NOMO-1 (cell line): Measurements from ENCODE around the gene UPF1.

Experiments used
- DNase-seq, 2 experiments: peaks; one replicate each; lab custom pipeline; 2025; ENCODE audit not compliant: unreplicated experiment in 2 of 2; lab: John Stamatoyannopoulos, UW

UPF1 gene

GRCh38 chr19:18868380-18869022 lies 36.7 kb downstream of the UPF1 start:
- no peak for DNase-seq

- DNase-seq, result no peak
These were observed 37.4 kb downstream of the UPF1 start for GRCh38 chr19:18869023-18869618.

DNA sequence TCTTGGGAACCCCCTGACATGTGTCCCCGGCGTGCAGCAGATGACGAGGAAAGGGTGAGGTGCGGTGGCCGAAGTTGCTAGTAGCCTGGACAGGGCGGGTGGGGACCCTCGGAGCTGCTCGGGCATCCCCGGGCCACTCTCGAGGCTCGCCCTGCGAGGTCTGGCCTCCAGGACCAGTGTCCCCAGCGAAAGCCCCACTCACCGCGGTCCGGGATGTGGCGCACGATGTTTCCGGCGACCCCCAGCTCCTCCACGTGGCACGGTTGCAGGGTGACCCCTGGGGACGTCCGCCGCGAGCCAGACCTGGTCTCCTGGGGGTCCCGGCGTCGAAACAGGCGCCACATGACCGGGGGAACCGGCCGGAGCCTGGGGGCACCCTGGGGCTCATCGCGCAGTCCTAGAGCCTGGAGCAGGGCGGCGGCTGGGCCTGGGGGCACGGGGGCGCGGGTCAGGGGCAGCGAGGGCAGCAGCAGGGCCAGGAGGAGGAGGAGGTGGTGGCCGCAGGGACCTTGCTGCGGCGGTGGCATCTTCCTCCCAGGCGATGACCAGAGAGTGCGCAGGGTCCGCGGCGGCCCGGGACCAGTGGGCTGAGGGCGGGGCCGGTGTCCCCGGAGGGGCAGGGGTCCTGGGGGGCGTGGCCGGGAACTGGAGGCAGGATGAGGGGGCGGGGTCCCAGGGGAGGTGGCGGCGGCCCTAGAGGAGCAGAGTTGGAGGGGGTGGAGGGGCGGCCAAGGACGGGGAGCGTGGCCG lies 38.2 kb downstream of the UPF1 start:
- no peak for DNase-seq

DNA sequence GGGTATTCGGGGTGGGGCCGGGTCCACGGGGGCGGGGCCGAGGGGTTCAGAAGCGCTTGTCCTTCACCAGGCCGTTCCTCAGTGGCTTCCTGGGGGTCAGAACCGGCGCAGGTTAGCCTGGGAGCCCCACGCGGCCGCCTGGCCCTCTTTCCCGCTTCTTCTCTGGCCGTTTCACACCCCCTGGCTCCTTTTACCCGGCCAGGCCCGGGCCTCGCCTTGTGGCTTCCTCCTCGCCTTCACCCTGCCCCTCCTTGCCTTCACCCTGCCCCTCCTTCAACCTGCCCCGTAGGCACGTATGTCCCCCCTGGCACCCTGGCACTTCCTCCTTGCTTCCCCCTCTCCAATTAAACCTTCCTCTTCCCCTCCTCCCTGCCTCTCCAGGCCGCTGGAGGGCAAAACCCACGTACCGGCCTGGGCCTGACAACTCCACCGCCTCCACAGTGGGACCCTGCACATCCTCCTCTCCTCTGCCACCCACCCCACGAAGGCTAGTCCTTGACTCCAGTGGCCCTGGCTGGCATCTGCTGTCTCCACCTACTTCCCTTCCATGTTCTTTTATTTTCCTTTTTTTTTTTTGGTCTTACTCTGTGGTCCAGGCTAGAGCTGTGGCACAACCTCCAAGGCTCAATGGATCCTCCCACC lies 38.9 kb downstream of the UPF1 start:
- no peak for DNase-seq

DNA sequence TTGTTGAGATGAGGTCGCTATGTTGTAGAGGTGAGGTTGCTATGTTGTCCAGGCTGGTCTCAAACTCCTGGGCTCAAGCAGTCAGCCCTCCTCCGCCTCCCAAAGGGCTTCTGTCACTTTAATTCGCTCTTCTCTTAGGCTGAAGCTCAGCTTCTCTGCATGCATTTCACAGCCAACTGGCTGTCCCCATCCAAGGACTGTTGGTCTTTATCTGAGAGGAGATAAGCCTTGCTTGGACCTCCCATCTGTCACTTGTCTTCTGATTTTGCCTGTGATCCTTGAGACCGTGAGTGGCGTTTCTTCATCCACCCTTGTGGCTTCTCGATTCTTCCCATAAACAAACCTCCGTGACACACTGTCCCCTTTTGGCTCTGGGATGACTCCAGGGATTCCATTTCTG lies 39.8 kb downstream of the UPF1 start:
- no peak for DNase-seq

- DNase-seq, result no peak
These were observed 44.0 kb downstream of the UPF1 start for GRCh38 chr19:18875726-18876125.

DNA sequence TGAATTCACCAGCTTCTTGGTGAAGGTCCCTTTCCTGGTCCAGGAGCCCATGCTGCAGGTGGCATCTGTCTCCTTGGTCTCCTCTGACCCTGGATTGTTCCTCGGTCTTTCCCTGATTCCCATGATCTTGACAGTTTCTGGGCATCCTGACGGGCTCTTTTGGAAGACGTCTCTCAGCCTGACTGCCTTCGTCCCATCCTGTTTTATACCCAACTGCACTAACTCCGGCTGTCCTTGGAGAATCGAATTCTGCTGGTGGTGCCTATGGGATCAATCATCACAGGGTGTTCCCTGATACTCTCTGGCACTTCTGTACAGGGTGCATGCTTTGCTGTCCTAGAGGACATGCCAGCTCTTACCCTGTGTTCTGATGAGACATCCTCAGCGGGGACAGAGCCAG lies 45.1 kb downstream of the UPF1 start:
- DNase-seq, result no peak

DNA sequence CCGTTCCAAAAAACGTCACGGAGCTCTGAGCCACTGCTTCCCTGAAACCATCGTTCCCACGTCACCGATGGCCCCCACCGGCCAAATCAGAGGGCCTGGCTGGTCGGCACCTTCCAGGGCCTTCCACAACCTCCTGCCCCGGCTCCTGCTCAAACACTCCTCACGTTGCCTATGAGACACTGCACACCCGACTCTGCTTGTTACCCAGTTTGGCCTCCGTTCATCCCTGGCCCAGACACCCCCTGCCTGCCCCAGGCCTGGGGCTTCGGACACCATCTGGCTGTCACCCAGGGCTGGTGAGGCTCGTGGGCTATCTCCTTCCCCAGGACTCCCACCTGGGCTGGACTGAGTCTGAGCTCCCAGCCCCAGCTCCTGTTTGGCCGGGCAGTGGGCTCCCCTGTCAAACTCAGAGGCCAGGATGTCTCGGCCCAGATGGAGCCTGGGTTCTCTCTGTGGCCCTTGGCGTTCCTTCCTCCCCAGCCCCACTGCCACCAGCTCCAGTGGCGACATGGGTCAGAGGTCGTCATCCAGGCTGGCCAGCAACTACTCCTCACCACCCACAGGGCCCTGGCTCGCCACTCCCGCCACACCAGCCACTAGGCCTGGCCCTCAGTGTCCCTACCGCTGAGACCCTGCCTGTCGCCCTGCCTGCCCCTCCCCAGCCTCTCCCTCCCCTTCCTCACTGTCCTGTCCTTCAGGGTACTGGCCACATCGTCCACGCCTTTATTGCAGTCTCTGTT lies 46.5 kb downstream of the UPF1 start:
- DNase-seq, result no peak

DNA sequence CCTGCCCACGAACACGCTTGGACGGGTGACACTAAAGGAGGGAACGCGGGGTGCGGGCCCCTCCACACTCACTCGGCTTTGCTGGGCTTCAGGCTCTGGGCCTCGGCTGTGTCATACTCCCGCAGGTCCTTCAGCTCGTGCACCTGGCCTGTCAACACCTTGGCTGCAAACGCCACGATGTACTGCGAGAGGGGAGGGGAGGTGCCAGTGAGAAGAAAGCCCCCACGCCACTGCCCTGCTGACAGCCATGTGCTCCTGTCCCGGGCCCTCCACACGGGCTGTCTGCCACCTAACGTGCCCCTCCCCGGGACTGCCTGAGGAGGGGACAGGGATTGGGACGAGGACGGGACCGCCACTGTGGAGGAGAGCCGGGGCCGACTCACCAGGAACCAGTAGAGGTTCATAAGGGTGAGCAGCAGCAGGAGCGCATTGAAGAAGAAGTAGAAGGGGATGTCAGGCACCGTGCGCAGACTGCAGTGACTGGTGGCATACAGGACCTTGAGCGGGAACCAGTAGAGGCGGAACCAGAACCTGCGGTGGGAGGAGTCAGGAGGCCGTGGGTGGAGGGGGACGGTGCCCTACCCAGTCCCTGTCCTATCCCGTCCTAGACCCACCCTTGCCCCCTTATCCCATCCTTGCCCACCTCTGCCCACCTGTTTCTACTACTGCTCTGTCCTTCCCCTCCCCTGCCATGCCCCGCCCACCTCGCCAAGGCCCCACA lies 47.3 kb downstream of the UPF1 start:
- no peak for DNase-seq

DNA sequence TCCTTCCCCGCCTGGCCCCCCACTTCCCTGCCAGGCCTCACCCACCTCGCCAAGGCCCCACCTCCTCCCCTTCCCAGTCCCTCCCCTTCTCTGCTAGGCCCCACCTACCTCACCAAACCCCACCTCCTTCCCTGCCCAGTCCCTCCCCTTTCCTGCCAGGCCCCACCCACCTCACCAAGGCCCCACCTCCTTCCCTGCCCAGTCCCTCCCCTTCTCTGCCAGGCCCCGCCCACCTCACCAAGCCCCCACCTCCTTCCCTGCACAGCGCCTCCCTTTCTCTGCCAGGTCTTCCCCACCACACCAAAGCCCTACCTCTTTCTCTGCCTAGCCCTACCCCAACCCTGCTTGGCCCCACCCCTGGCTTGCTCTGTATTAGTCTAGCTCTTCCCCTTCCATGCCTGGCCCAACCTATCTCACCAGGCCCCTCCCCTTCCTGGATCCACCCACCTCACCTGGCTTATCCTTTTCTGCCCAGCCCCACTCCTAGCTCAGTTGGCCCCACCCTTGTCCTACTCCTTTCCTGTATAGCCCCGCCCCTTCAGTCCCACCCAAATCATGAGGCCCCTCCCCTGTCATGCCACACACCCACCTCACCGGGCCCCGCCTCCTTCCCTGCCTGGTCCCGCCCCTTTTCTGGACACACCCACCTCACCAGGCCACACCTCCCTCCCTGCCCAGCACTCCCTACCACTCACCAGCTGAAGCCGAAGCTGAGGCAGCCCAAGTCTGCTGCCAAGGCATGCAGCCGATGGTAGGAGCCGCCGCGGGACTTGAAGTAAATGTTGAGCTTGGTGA lies 48.0 kb downstream of the UPF1 start:
- no peak for DNase-seq

DNA sequence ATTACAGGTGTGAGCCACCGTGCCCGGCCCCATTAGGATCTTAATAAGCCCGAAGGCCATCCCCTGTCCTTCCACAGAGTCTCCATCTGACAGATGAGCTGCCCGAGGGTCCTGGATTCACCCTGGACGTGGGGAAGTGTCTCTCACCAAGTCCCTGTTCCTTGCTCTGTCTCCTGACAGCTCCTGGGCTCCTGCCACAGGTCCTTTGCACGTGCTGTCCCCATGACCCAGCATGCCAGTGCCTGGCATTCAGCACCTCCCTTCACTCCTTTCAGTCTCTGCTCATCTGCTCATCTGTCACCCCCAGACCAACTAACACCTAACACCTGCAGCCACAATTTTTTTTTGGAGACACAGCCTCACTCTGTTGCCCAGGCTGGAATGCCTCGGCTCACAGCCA lies 49.7 kb downstream of the UPF1 start:
- no peak for DNase-seq

DNA sequence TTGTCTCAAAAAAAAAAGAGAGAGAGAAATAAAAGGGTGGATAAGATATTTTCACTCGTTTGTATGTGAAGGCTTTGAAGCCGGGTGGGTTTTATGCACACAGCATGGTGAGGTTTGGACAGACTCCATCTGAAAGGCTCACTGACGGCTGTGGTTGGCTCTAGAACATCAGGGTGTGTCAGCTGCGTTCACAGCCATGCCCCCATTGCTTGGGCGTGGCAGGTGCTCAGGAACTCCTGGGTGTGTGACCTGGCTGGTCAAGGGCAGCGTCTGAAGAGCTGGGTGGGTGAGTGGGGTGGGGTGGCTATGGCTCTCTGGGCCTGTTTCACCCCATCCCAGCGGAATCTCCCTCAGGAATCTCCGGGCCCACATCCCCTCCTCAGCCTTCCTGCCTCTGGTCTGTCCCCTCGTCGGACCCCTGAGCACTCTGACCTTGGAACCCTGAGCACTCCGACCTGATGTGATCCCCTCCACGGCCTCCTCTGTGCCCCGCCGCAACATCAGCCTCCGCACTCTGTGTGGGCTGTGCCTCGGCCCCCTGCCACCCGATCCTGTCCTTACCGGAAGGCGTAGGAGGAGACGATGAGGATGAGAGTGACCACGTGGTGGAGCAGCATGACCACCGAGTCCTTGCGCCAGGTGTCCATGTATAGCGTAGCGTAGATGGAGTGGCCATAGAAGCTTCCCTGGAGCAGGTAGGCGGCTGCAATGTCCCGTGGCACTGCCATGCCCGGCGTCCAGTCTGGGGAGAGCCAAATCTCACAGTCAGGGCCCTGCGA lies 52.0 kb downstream of the UPF1 start:
- no peak for DNase-seq

DNA sequence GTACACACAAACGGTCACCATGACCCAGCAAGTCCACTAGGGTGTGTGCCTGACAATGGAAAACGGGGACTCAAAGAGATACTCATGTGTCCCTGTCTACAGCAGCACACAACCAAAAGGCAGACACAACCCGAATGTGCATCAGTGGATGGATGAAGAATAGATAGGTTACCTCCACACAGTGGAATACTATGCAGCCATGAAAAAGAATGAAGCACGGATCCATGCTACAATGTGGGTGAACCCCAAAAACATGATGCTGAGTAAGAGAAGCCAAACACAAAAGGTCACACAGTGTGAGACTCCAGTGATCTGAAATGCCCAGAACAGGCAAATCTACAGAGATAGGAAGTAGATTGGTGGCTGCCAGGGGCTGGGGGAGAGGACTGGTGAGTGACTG lies 55.2 kb downstream of the UPF1 start:
- DNase-seq, result no peak

DNA sequence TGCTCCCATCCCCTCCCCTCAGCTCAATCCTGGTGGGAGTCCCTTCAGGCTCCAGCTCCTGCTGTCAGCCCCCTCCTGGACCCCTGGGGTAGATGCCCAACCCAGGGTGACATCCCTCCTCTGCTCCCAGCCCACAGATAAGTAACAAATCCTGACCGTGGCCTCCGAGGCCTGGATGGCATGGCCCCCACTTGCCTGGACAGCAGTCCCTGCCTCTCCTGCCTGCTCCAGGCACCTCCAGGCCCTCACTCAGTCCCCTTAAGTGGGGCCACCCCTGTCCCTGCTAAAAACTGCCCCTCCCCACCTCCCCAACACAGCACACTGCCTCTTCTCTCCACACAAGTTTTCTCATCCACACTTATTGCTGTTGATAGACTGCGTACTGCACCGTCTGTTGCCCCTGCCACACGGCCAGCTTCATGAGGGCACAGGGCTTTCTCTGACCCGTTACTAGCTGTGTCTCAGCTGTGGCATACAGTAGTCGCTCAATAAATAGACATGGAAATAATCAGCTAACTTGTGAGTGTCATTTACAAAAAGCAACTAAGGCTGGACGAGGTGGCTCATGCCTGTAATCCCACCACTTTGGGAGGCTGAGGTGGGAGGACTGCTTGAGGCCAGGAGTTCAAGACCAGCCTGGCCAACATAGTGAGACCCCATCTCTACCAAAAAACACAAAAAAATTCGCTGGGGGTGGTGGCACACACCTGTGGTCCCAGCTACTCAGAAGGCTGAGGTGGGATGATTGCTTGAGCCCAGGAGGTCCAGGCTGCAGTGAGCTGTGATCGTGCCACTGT lies 58.4 kb downstream of the UPF1 start:
- DNase-seq, result no peak

GRCh38 chr19:18893587-18894253 lies 62.0 kb downstream of the UPF1 start:
- no peak for DNase-seq

DNA sequence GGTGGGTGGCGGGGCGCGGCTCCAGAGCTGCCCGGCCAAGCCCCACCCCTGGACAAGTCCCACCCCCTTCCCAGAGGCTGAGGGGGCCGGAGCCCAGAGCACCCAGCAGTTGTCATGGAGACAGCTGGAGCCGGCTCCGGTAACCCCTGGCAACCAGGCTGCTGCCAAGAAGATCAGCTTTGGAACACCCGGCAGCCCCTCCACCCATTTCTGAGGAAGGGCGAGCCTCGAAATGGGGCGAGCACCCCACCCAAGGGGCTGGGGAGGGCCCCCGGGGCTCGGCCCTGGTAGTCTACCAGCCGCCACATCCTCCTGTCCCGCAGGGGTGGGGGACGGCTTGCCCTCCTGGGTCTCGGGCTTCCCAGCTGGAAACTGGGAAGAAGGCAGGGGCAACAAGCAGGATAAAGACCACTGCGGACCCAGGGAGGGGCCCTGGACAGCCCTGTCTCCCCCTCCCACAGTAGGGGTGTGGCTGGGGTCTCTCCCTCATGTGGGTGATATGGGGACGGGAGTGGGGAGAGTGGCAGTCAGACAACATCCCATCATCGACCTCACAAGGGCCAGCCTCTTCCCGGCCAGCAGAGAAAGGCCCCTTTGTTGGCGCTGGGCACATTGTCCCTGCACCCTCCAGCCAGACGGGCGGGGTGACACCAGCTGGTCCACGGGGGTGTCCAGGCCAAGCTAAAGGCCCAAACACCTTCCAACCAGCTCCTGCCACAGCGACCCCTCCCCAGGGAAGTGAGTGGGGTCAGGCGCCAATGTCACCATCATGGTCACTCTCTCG lies 62.7 kb downstream of the UPF1 start:
- DNase-seq, result no peak
